GM12878 (cell line): ENCODE results near the gene AKAP9. TPM values are rescaled to one million over a fixed set of nuclear protein-coding genes. Genes with fewer than 3 reads are reported as not detected.

Experiments
- CHD2 ChIP-seq: IDR thresholded peaks from 2 replicates; pipeline ENCODE4 v1.6.1; 2011; ENCODE audit warnings: low read depth, low read length, improper control_type of control experiment, borderline replicate concordance
- DPF2 ChIP-seq: fragments of 450-650 bp; IDR thresholded peaks from 2 replicates; pipeline ENCODE4 v1.6.1; 2017; ENCODE audit warnings: mild to moderate bottlenecking
- HDGF ChIP-seq: fragments of 450-650 bp; IDR thresholded peaks from 2 replicates; pipeline ENCODE4 v1.6.1; 2016; ENCODE audit warnings: antibody characterized with exemption
- IKZF1 ChIP-seq: fragments of 450-650 bp; conservative IDR thresholded peaks from 2 replicates; pipeline ENCODE4 v1.6.1; 2017; ENCODE audit warnings: antibody characterized with exemption, mild to moderate bottlenecking
- NRF1 ChIP-seq: conservative IDR thresholded peaks from 2 replicates; pipeline ENCODE4 v1.6.1; 2011; ENCODE audit warnings: mild to moderate bottlenecking, low read depth, low read length, improper control_type of control experiment
- RELA ChIP-seq: fragments of 450-650 bp; IDR thresholded peaks from 2 replicates; pipeline ENCODE4 v1.8.0; 2014; ENCODE audit warnings: borderline replicate concordance; ENCODE audit not compliant: partially characterized antibody
- SIX5 ChIP-seq: IDR thresholded peaks from 2 replicates; pipeline ENCODE4 v1.6.1; 2011; ENCODE audit warnings: mild to moderate bottlenecking, low read depth, low read length, moderate library complexity; ENCODE audit not compliant: severe bottlenecking
- SP1 ChIP-seq: IDR thresholded peaks from one replicate; pipeline ENCODE4 v1.6.1; 2011; ENCODE audit warnings: low read depth, low read length
- SREBF2 ChIP-seq: IDR thresholded peaks from 2 replicates; pipeline ENCODE4 v1.6.1; 2012; ENCODE audit warnings: mild to moderate bottlenecking, low read length
- SUPT20H ChIP-seq: IDR thresholded peaks from 2 replicates; pipeline ENCODE4 v1.6.1; 2011; ENCODE audit warnings: low read depth, mild to moderate bottlenecking, low read length, moderate library complexity, borderline replicate concordance; ENCODE audit not compliant: control insufficient read depth
- ZNF274 ChIP-seq: IDR thresholded peaks from one replicate; pipeline ENCODE4 v1.8.0; 2011; ENCODE audit not compliant: insufficient read length, insufficient read depth
- ZNF592 ChIP-seq: fragments of 450-650 bp; IDR thresholded peaks from 2 replicates; pipeline ENCODE4 v1.6.1; 2017; ENCODE audit warnings: mild to moderate bottlenecking, moderate library complexity
- polyA plus RNA-seq, 11 experiments: library from polyadenylated mRNA; depleted of rRNA in 4 of 11; unstranded in 6 of 11; stranded (reverse) in 5 of 11; fragments of >200 nt; fragmentation: Nextera tagmentation in 4 of 11; fragmentation: Illumina TruSeq in 1 of 11; extraction: Ambion mirVana in 4 of 11; extraction: Trizol in 1 of 11; gene quantifications; 1 replicate in 1 of 11; 2 replicates in 10 of 11; pipeline versions ENCODE4 v1.2.1 to v1.2.3, GENCODE V29; 2011 to 2016; ENCODE audit warnings: inconsistent platforms in 2 of 11, missing spikeins in 2 of 11, low read depth in 1 of 11
- total RNA-seq, 4 experiments: library from RNA; depleted of rRNA in 3 of 4; stranded (reverse); fragments of >200 nt in 3 of 4; fragmentation: Illumina TruSeq in 1 of 4; extraction: Trizol in 1 of 4; gene quantifications; 2 replicates each; pipeline versions ENCODE4 v1.2.1 to v1.2.3, GENCODE V29; 2013 to 2021

The AKAP9 gene
- total and polyA plus RNA-seq, 10 of the 15 experiments (the other 5 are each of a cell fraction or from before 2014, with no cell fraction given): 21.1 to 62.8 (median 31.6) TPM

GRCh38 chr7:91918356-91918755 lies 22.3 kb upstream of the AKAP9 start (continued):
- no peak for TF ChIP-seq ZNF592
- no peak for TF ChIP-seq SUPT20H
- TF ChIP-seq HDGF: no peak
- no peak for TF ChIP-seq IKZF1
- TF ChIP-seq DPF2: no peak
- TF ChIP-seq NRF1: no peak
- no peak for TF ChIP-seq CHD2
- TF ChIP-seq RELA: no peak
- no peak for TF ChIP-seq SIX5
- no peak for TF ChIP-seq SP1
- TF ChIP-seq SREBF2: no peak
- TF ChIP-seq ZNF274: no peak
- TF ChIP-seq, all 136 proteins: peak for 0
